ENCODE measurements around the gene DAND5.

Gene DAND5

GRCh38 chr19:12969292-12969988 lies at the start of gene DAND5:
TSS of gene DAND5 (plus strand) at chr19:12969576. CDS start at chr19:12969661, 85 bp downstream.
- DNase-seq (ENCODE audit: low read depth in 3 of 3), result no peak

- DNase-seq (ENCODE audit: low read depth in 3 of 3), result no peak
Observed at GRCh38 chr19:12921047-12921446, 48.3 kb upstream of the DAND5 start.

DNA sequence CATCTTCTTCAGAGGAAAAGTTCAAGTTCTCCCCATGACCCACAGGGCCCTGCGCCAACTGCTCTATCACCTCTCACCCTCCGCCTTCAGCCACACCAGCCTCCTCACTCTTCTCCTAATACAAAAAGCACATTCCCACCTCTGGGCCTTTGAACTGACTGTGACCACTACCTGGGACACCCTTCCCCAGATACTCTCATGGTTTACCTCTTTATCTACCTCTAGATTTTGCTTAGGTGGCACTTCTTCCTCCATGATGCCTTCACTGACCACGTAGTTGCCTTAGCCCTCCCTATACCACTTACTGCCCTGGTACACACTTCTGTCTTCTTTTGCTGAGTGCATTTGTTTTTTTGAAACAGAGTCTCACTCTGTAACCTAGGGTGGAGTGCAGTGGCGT lies 46.4 kb upstream of the DAND5 start:
- no peak for DNase-seq (ENCODE audit: low read depth in 3 of 3)

GRCh38 chr19:12924621-12925310 lies 44.6 kb upstream of the DAND5 start:
- DNase-seq (ENCODE audit: low read depth in 3 of 3), result no peak

DNA sequence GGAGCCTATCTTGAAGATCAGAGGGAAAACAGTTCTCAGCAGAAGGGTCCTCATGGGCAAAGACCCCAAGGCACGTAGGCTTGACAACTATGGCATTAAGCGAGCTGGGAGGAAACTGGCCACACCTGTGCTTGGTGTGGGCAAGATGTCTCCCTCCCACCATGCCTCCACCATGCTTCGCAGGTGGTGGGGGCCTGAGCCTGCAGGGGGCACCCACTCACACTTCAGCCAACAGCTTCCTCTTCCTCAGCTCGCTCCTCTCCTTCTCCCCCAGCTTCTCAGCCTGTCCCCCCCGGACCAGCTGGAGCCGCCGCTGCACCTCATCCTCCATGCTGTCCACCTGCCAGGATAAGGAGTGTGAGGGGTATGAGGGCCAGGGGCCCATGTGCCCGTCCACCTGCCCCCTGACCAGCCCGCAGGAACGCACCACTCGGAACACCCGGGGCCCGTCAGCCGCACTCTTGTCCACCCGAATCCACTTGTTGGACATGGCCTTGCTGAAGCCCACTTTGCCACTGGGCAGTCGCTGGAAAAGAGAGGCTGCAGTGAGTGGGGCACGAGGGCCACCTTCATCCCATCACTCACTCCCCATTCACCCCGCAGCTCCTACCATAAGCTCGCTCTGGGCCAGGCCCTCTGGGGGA lies 39.3 kb upstream of the DAND5 start:
- no peak for DNase-seq (ENCODE audit: low read depth in 3 of 3)

- DNase-seq (ENCODE audit: low read depth in 3 of 3), result no peak
Observed at GRCh38 chr19:12932392-12933286, 36.7 kb upstream of the DAND5 start.

DNA sequence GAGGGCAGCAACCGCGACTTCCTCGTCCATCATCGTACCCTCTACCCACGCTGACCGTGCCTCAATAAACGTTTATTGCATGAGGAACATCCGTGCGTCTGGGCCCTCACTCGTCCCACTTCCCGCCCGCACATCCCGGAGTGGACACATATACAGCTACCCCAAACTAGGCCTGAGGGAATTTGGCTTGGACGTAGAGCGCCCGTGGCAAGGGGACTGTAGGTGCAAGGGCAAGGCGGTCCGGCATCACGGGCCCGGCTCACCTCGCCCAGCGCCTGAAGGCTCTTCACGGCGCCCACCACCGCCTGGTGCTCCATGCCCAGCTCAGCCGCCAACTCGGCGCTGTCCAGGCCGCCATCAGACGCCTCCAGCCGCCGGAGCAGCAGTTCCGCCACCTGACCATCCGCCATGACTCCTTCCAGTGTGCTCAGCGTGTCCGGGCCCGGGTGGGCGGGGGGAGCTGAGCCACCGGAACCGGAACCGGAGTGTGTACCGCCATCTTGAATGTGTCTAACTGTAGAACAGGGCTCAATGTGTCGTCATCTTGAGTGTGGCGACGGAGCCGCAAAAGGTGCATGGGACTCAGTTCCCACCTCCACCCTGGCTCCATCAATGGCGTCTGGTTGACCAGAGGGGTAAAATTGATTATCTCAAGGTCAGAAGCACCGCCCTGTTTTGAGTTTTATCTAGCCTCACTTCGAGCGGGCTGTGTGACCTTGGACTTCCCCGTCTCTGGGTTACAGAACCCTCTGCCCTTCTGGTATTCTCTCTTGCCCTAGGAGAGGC lies 35.9 kb upstream of the DAND5 start, which contains the start of gene FARSA:
TSS of gene FARSA (minus strand) at position 425 of the 786 bp plus-strand sequence. CDS start at position 410, 15 bp downstream.
- DNase-seq (ENCODE audit: low read depth in 3 of 3), result peak; percentile 85 to 91 (median 85)

GRCh38 chr19:12935071-12935470 lies 34.3 kb upstream of the DAND5 start:
- DNase-seq (ENCODE audit: low read depth in 3 of 3), result no peak

GRCh38 chr19:12936582-12936981 lies 32.8 kb upstream of the DAND5 start:
- DNase-seq (ENCODE audit: low read depth in 3 of 3), result no peak

GRCh38 chr19:12937093-12937926 lies 32.1 kb upstream of the DAND5 start:
- DNase-seq (ENCODE audit: low read depth in 3 of 3), result no peak

DNA sequence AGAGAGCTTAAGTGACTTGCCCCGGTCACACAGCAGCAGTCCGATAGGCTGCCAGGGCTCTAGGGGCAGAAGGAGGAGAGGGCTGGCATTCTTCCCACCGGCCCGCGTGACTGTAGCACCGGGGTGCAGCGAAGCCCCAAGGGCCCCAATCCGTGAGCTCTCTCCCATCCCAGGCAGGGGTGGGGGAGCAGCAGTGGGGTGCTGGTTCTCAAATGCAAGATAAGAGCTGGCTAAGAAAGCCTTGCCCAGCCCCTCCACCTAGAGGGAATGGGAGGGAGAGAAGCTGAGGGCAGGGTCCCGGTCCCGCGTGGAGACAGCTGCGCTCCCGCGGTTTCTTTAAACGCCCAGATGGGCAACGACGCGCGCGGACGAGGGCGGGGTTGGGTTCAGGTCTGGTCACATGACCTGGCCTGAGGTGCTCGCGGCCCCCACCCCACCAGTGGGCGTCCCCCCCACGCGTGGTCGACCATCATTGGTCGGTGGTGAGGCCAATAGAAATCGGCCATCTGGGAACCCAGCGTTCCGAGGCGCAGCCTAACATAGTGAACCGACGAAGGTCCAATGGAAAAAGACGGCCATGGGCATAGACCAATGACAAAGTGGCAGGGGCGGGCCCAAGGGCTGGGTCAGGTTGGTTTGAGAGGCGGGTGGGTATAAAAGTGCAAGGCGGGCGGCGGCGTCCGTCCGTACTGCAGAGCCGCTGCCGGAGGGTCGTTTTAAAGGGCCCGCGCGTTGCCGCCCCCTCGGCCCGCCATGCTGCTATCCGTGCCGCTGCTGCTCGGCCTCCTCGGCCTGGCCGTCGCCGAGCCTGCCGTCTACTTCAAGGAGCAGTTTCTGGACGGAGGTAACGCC lies 31.2 kb upstream of the DAND5 start, which contains the start of gene CALR:
TSS of gene CALR (plus strand) at position 683 of the 852 bp plus-strand sequence. CDS start at position 754, 71 bp downstream.
- peak; percentile 99 for DNase-seq (ENCODE audit: low read depth in 3 of 3)

DNA sequence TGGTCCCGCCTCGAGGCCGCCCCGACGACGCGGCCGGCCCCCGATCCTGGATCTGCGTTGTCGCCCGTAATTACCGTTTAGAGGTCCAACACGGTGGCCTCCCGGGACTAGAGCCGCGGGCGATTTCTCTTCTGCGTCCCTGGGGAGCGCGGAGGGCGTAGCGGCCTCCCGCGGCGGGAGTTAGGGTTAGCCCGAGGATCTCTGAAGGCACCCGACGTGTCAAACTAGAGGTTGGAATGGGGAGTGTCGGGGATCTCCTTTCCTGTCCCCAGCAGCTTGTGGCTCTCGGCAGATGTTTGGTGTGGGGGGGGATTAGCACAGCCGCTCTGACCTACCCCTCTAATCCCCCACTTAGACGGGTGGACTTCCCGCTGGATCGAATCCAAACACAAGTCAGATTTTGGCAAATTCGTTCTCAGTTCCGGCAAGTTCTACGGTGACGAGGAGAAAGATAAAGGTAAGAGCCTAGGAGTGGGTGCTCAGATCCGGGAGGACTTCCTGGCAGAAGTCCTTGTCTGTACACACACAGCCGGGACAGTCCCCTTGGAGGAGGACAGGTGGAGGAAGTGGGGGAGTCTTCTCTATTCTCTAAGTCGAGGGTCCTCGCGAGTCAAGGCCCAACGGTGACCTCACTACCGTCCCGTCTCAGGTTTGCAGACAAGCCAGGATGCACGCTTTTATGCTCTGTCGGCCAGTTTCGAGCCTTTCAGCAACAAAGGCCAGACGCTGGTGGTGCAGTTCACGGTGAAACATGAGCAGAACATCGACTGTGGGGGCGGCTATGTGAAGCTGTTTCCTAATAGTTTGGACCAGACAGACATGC lies 30.4 kb upstream of the DAND5 start:
- DNase-seq (ENCODE audit: low read depth in 3 of 3), result peak in 1 of 3 experiments; percentile 29

GRCh38 chr19:12939975-12940423 lies 29.4 kb upstream of the DAND5 start:
- no peak for DNase-seq (ENCODE audit: low read depth in 3 of 3)

DNA sequence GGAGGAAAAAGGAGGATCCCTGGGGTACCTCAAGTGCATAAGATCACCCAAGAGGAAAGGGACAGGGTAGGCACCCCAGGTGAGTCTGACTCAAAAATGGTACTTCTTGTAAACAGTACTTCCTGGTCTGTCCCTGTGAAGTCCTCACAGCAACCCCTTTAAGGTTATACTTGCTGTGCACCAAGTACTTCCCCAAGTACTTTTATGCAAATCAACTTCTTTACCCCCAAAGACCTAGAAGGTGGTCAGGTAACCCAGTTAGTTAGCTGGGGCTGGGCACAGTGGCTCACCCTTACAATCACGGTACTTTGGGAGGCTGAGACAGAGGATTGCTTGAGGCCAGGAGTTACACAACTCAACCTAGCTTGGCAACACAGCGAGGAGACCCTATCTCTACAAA lies 28.5 kb upstream of the DAND5 start:
- no peak for DNase-seq (ENCODE audit: low read depth in 3 of 3)

- no peak for DNase-seq (ENCODE audit: low read depth in 3 of 3)
Observed at GRCh38 chr19:12943437-12944044, 25.8 kb upstream of the DAND5 start.

- no peak for DNase-seq (ENCODE audit: low read depth in 3 of 3)
Observed at GRCh38 chr19:12944104-12944674, 25.2 kb upstream of the DAND5 start.

DNA sequence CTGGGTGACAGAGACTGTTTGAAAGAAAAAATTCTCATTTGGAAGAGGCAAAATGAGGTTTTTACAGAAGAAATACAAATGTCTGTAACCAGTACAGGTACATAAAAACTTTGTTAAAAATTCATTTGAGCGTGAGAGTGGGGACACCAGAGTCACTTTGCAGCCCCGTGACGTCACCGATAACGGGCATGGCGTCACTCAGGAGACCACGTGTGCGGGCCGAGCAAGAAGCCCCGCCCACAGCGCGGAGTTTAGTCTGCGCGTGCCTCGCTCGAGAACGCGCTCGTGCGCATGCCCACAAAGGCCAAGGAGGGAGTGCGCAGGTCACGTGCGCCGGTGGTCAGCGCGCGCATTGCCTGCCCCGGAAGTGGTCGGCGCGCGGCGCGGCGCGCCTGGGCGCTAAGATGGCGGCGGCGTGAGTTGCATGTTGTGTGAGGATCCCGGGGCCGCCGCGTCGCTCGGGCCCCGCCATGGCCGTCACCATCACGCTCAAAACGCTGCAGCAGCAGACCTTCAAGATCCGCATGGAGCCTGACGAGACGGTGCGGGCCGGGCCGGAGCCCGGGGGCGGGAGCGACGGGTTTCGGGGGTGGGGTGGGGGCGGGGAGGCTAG lies 23.8 kb upstream of the DAND5 start, which contains the start of gene RAD23A:
TSS of gene RAD23A (plus strand) at position 384 of the 613 bp plus-strand sequence. CDS start at position 471, 87 bp downstream.
- DNase-seq (ENCODE audit: low read depth in 3 of 3), result peak; percentile 97 to 98 (median 98)

Measured in stimulated activated CD4-positive, alpha-beta T cell treated with anti-CD3 and anti-CD28 coated beads, TNF-alpha, amount 100 ng/mL, for 24 hours (primary cell).